Measurements from ENCODE around the gene MRPL32.

GRCh38 chr7:42967391-42967790 lies 35.2 kb downstream of the MRPL32 start:
- no peak for TF ChIP-seq CTCF (IDR thresholded peaks at IDR 0.05; ENCODE audit: borderline replicate concordance, extremely low read depth, low read length, poor library complexity, severe bottlenecking)
- no peak for TF ChIP-seq EZH2 (IDR thresholded peaks at IDR 0.05; ENCODE audit: borderline replicate concordance, low read depth, low read length, severe bottlenecking)
